Ishikawa (cell line): ENCODE results near the gene CNTNAP5.

Experiments used
- CEBPB ChIP-seq: IDR thresholded peaks from 2 replicates; pipeline ENCODE4 v1.6.1; 2012
- CREB1 ChIP-seq: IDR thresholded peaks from 2 replicates; pipeline ENCODE4 v1.6.1; 2012; ENCODE audit warnings: low read depth
- EGR1 ChIP-seq: IDR thresholded peaks from 2 replicates; pipeline ENCODE4 v1.6.1; 2012
- EP300 ChIP-seq: IDR thresholded peaks from 2 replicates; pipeline ENCODE4 v1.6.1; 2012; ENCODE audit warnings: borderline replicate concordance
- FOXM1 ChIP-seq: IDR thresholded peaks from 2 replicates; pipeline ENCODE4 v1.6.1; 2012; ENCODE audit warnings: low read depth, borderline replicate concordance
- NFIC ChIP-seq: IDR thresholded peaks from 2 replicates; pipeline ENCODE4 v1.6.1; 2012
- RAD21 ChIP-seq: IDR thresholded peaks from 2 replicates; pipeline ENCODE4 v1.6.1; 2012; ENCODE audit warnings: low read depth
- TAF1 ChIP-seq: IDR thresholded peaks from 2 replicates; pipeline ENCODE4 v1.6.1; 2012; ENCODE audit warnings: low read depth, mild to moderate bottlenecking
- TCF12 ChIP-seq: IDR thresholded peaks from 2 replicates; pipeline ENCODE4 v1.6.1; 2012; ENCODE audit warnings: low read depth
- TEAD4 ChIP-seq: IDR thresholded peaks from 2 replicates; pipeline ENCODE4 v1.6.1; 2012
- YY1 ChIP-seq: IDR thresholded peaks from 2 replicates; pipeline ENCODE4 v1.6.1; 2012; ENCODE audit warnings: low read depth
- ZBTB7A ChIP-seq: IDR thresholded peaks from 2 replicates; pipeline ENCODE4 v1.6.1; 2012; ENCODE audit warnings: low read depth
- TF ChIP-seq, protein P1 (sequence below): IDR thresholded peaks from 2 replicates; pipeline ENCODE4 v1.6.1; 2012
- TF ChIP-seq, protein P2 (sequence below): IDR thresholded peaks from 2 replicates; pipeline ENCODE4 v1.6.1; 2012; ENCODE audit warnings: low read depth, mild to moderate bottlenecking
- TF ChIP-seq, protein P3 (sequence below): IDR thresholded peaks from 2 replicates; pipeline ENCODE4 v1.6.1; 2012

CNTNAP5 gene

DNA sequence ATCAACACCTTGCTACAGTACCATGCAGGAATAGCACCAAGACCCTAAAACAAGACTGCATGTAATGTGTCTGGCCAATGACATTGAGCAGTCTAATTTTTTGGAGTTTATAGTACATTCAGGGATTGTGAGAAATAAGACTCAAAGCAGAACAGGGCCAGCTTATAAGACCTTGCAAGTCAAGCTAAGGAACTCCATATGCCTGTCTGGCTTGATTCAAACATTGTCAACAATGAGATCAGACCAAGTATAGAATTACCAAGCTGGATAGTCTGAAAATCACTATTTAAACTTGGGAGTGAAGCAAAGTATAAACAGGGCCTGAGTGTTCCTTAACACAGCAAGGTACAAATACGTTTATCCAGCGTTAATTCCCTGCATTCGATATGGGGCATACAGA, 370.9 kb downstream of the CNTNAP5 start:
- no peak for TF ChIP-seq CREB1
- no peak for TF ChIP-seq YY1
- no peak for TF ChIP-seq TAF1
- TF ChIP-seq EGR1: no peak
- TF ChIP-seq, protein P1, sequence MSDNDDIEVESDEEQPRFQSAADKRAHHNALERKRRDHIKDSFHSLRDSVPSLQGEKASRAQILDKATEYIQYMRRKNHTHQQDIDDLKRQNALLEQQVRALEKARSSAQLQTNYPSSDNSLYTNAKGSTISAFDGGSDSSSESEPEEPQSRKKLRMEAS: no peak
- TF ChIP-seq EP300: no peak
- TF ChIP-seq, protein P2, sequence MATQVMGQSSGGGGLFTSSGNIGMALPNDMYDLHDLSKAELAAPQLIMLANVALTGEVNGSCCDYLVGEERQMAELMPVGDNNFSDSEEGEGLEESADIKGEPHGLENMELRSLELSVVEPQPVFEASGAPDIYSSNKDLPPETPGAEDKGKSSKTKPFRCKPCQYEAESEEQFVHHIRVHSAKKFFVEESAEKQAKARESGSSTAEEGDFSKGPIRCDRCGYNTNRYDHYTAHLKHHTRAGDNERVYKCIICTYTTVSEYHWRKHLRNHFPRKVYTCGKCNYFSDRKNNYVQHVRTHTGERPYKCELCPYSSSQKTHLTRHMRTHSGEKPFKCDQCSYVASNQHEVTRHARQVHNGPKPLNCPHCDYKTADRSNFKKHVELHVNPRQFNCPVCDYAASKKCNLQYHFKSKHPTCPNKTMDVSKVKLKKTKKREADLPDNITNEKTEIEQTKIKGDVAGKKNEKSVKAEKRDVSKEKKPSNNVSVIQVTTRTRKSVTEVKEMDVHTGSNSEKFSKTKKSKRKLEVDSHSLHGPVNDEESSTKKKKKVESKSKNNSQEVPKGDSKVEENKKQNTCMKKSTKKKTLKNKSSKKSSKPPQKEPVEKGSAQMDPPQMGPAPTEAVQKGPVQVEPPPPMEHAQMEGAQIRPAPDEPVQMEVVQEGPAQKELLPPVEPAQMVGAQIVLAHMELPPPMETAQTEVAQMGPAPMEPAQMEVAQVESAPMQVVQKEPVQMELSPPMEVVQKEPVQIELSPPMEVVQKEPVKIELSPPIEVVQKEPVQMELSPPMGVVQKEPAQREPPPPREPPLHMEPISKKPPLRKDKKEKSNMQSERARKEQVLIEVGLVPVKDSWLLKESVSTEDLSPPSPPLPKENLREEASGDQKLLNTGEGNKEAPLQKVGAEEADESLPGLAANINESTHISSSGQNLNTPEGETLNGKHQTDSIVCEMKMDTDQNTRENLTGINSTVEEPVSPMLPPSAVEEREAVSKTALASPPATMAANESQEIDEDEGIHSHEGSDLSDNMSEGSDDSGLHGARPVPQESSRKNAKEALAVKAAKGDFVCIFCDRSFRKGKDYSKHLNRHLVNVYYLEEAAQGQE: no peak
- no peak for TF ChIP-seq ZBTB7A
- no peak for TF ChIP-seq CEBPB
- no peak for TF ChIP-seq NFIC
- no peak for TF ChIP-seq TCF12
- TF ChIP-seq FOXM1: no peak
- TF ChIP-seq RAD21: no peak
- TF ChIP-seq, protein P3, sequence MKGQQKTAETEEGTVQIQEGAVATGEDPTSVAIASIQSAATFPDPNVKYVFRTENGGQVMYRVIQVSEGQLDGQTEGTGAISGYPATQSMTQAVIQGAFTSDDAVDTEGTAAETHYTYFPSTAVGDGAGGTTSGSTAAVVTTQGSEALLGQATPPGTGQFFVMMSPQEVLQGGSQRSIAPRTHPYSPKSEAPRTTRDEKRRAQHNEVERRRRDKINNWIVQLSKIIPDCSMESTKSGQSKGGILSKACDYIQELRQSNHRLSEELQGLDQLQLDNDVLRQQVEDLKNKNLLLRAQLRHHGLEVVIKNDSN: no peak
- TF ChIP-seq TEAD4: no peak

DNA sequence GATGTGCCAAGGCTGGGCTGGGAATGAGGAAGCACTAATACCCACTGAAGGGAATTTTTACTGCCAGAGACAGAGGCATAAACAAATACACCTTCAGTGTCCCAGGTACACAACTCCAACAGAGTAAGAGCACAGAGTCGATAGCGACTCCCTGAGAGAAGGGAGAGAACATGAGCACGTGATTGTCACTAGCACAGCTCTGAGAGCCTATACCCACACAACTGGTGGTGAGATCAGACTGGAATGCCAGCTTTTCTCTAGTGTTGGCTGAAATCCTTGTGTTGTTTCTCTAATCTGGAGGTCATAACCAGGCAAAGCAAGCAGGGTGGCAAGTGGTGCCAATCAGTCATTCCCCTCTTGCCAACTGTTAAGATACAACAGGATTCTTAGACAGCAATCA, 377.2 kb downstream of the CNTNAP5 start:
- TF ChIP-seq RAD21: no peak
- TF ChIP-seq, protein P1: no peak
- no peak for TF ChIP-seq NFIC
- no peak for TF ChIP-seq CREB1
- no peak for TF ChIP-seq EGR1
- TF ChIP-seq, protein P3: no peak
- TF ChIP-seq TEAD4: no peak
- TF ChIP-seq ZBTB7A: no peak

DNA sequence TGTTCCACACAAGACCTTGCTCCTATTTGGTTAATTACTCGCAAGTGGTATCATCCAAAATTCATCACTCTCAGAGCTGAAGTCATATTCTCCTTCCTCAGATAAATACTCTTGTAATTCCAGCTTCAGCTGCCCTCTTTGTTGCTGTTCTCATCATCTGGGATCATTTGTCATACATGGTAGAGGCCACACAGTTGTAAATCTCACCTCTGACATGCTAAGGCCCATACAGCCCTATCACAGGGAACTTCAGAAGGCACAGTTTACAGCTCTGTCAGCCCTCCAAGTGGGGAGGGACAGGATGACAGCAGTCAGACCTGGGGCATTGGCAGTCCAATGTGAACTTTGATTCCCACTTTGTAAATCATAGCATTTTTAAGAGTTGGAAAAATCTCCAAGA, 399.0 kb downstream of the CNTNAP5 start:
- TF ChIP-seq, protein P2: no peak
- TF ChIP-seq EP300: no peak
- no peak for TF ChIP-seq TEAD4
- no peak for TF ChIP-seq YY1
- TF ChIP-seq CREB1: no peak
- TF ChIP-seq, protein P3: no peak
- TF ChIP-seq RAD21: no peak
- TF ChIP-seq, protein P1: no peak
- TF ChIP-seq NFIC: no peak
- TF ChIP-seq CEBPB: no peak
- no peak for TF ChIP-seq FOXM1
- no peak for TF ChIP-seq EGR1
- TF ChIP-seq TAF1: no peak
- no peak for TF ChIP-seq TCF12
- TF ChIP-seq ZBTB7A: no peak

DNA sequence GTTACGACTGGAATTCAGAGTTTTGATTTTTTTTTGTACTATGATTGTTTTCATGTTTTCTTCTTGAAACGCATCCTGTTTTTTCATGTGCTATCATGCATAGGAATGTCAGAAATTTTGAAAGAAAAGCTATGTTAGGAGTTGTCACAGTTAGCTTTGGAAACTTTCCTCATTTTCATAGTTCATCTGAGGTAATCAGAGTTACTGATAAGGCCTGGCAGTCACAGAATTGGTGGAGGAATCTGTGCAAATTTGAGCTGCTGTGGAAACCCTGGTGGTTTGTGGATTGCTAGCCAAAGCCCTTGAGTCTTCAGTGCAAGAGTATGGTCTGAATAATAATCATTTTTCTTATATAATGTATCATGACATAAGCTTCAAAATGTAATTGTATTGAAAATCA, 401.0 kb downstream of the CNTNAP5 start:
- TF ChIP-seq TCF12 (no peak), NFIC (no peak), CEBPB (no peak), TEAD4 (no peak), EP300 (no peak), EGR1 (no peak), FOXM1 (no peak), YY1 (no peak), ZBTB7A (no peak), RAD21 (no peak), TAF1 (no peak)
- TF ChIP-seq, protein P2: no peak
- TF ChIP-seq, protein P3: no peak
- TF ChIP-seq, protein P1: no peak
